Measurements from ENCODE around the gene MAPK14. TPM values are rescaled to one million over a fixed set of nuclear protein-coding genes. Genes with fewer than 3 reads are reported as not detected.

The MAPK14 gene
- total RNA-seq, 1 donor from 2014 or later, result 37.3 TPM

GRCh38 chr6:36138667-36139066 is 111.1 kb downstream of the MAPK14 start:
- no peaks in the 10 kb centered on the region for H3K27me3 ChIP-seq
- TF ChIP-seq, protein P1, sequence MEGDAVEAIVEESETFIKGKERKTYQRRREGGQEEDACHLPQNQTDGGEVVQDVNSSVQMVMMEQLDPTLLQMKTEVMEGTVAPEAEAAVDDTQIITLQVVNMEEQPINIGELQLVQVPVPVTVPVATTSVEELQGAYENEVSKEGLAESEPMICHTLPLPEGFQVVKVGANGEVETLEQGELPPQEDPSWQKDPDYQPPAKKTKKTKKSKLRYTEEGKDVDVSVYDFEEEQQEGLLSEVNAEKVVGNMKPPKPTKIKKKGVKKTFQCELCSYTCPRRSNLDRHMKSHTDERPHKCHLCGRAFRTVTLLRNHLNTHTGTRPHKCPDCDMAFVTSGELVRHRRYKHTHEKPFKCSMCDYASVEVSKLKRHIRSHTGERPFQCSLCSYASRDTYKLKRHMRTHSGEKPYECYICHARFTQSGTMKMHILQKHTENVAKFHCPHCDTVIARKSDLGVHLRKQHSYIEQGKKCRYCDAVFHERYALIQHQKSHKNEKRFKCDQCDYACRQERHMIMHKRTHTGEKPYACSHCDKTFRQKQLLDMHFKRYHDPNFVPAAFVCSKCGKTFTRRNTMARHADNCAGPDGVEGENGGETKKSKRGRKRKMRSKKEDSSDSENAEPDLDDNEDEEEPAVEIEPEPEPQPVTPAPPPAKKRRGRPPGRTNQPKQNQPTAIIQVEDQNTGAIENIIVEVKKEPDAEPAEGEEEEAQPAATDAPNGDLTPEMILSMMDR (IDR thresholded peaks at IDR 0.05), result no peak
- no peak for DNase-seq (ENCODE audit: low spot score in 2 of 2)
- H3K4me3 ChIP-seq, result no peak overlapping the region
- H3K4me1 ChIP-seq, result no peaks in the 10 kb centered on the region
- H3K27ac ChIP-seq, result no peak overlapping the region
- H3K9me3 ChIP-seq, result no peaks in the 10 kb centered on the region
- peaks cover 6% of the 10 kb centered on the region in 2 donors for H3K36me3 ChIP-seq
- intact Hi-C loops (cut with DNase I), result no loop called here

GRCh38 chr6:36139431-36139830 is 111.8 kb downstream of the MAPK14 start:
- no peak for DNase-seq (ENCODE audit: low spot score in 2 of 2)
- H3K4me3 ChIP-seq, result no peak overlapping the region
- no peaks in the 10 kb centered on the region for H3K27me3 ChIP-seq
- no peaks in the 10 kb centered on the region for H3K4me1 ChIP-seq
- TF ChIP-seq, protein P1 (IDR thresholded peaks at IDR 0.05), result no peak
- peaks cover 6% of the 10 kb centered on the region in 2 donors for H3K36me3 ChIP-seq
- no peak overlapping the region for H3K27ac ChIP-seq
- H3K9me3 ChIP-seq, result no peaks in the 10 kb centered on the region
- intact Hi-C loops (cut with DNase I), result no loop called here

- H3K36me3 ChIP-seq, result peaks cover 6% of the 10 kb centered on the region in 2 donors
- intact Hi-C loops (cut with DNase I), result no loop called here
- H3K4me1 ChIP-seq, result no peaks in the 10 kb centered on the region
- H3K27ac ChIP-seq, result no peak overlapping the region
- no peaks in the 10 kb centered on the region for H3K9me3 ChIP-seq
- DNase-seq (ENCODE audit: low spot score in 2 of 2), result no peak
- H3K27me3 ChIP-seq, result no peaks in the 10 kb centered on the region
- TF ChIP-seq, protein P1 (IDR thresholded peaks at IDR 0.05), result no peak
- H3K4me3 ChIP-seq, result no peak overlapping the region
These were observed 112.5 kb downstream of the MAPK14 start for GRCh38 chr6:36139991-36140710.

GRCh38 chr6:36141091-36141490 is 113.5 kb downstream of the MAPK14 start:
- Histone ChIP-seq H3K9me3 (no peaks in the 10 kb centered on the region), H3K4me3 (no peak overlapping the region), H3K27ac (no peak overlapping the region), H3K27me3 (no peaks in the 10 kb centered on the region), H3K4me1 (no peaks in the 10 kb centered on the region), H3K36me3 (peaks cover 6% of the 10 kb centered on the region in 2 donors)
- TF ChIP-seq, protein P1 (IDR thresholded peaks at IDR 0.05), result no peak
- DNase-seq (ENCODE audit: low spot score in 2 of 2), result no peak
- intact Hi-C loops (cut with DNase I), result no loop called here

- no peaks in the 10 kb centered on the region for H3K9me3 ChIP-seq
- TF ChIP-seq, protein P1 (IDR thresholded peaks at IDR 0.05), result no peak
- no peak overlapping the region for H3K27ac ChIP-seq
- no peaks in the 10 kb centered on the region for H3K4me1 ChIP-seq
- H3K36me3 ChIP-seq, result peaks cover 6% of the 10 kb centered on the region in 2 donors
- DNase-seq (ENCODE audit: low spot score in 2 of 2), result no peak
- no peak overlapping the region for H3K4me3 ChIP-seq
- intact Hi-C loops (cut with DNase I), result no loop called here
- H3K27me3 ChIP-seq, result no peaks in the 10 kb centered on the region
These were observed 114.4 kb downstream of the MAPK14 start for GRCh38 chr6:36141961-36142360.
